ENCODE data around the gene LCN12. TPM values are rescaled to one million over a fixed set of nuclear protein-coding genes. Genes with fewer than 3 reads are reported as not detected.

LCN12 gene, protein sequence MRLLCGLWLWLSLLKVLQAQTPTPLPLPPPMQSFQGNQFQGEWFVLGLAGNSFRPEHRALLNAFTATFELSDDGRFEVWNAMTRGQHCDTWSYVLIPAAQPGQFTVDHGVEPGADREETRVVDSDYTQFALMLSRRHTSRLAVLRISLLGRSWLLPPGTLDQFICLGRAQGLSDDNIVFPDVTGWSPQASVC
- not detected in 2 replicates for total RNA-seq (2014; rRNA removed; shearing (Covaris generic); ENCODE audit: low replicate concordance)

DNA sequence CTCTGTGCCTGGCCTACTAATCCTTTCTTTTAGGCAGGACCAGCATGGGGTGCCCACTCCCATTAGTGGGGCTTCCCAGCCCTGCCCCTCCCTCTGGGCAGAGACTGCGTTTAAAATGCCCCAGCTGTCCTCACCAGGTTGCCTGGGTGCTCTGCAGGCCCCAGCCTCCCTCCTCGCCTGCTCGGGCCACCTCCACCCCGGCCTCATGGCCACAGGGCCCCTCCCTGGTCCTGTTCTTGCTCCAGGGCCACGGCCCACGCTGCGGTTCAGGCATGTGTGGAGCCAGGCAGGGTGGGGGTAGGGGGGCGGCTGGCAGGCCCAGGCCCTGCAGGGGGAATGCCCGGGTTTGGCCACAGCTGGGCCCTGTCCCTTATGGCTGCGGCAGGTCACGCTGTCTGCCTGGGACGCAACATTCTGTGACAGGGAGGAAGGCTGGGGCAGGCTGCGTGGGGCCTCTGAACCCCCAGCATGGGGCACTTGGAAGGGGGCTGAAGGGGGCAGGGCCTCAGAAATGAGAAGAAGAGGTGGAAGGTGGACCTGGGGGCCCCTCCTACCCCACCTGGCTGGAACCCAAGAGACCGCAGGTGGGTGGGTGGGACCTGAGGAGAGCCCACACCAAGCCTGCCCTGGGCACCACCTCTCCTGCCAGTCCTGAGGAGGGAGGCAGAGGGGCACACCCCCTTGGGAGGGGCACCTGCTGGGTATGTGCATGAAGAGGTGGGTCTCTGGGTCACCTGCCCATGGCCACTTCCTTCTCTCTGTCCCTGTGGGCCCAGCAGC, at the start of gene LCN12:
Gene LCN12, plus strand, starts transcription at position 733 of the 780 bp plus-strand sequence. CDS start 55 bp downstream, outside the sequence.
- H3K27me3 ChIP-seq, result no peaks in the 10 kb centered on the region
- no peaks in the 10 kb centered on the region for H3K36me3 ChIP-seq
- H3K9me3 ChIP-seq, result no peaks in the 10 kb centered on the region
- no peak within 1 kb of the TSS for H3K4me3 ChIP-seq
- DNase-seq, result no peak

DNA sequence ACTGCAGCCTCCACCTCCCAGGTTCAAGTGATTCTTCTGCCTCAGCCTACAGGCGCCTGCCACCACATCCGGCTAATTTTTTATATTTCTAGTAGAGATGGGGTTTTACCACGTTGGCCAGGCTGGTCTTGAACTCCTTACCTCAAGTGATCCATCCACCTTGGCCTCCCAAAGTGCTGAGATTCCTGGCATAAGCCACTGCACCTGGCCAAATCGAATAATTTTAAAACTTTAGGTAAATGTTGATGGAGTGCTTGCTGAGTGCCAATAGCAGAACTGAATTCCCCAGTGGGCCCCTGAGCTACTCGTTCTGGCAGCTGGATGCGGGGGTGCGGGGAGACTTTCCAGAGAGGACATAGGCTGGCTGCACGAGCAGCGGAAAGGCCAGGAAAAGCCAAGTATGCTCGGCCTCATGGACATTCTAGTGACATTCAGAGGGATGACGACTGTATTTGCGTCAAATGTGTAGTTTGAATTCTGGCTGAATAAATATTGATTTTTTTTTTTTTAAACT, 49.0 kb upstream of the LCN12 start:
- Histone ChIP-seq H3K27me3 (no peaks in the 10 kb centered on the region), H3K36me3 (peaks cover 71% of the 10 kb centered on the region), H3K4me3 (no peak overlapping the region), H3K9me3 (no peaks in the 10 kb centered on the region)
- DNase-seq, result no peak

DNA sequence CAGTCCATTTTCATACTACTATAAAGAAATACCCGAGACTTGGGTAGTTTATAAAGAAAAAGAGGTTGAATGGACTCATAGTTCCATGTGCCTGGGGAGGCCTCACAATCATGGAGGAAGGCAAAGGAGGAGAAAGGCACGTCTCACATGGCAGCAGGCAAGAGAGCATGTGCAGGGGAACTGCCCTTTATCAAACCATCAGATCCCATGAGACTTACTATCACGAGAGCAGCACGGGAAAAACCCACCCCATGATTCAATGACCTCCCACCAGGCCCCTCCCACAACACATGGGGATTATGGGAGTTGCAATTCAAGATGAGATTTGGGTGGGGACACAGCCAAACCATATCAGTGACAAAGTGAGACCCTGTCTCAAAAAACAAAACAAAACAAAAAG, 45.8 kb upstream of the LCN12 start:
- Histone ChIP-seq H3K4me3 (no peak overlapping the region), H3K9me3 (no peaks in the 10 kb centered on the region), H3K36me3 (peaks cover 59% of the 10 kb centered on the region), H3K27me3 (no peaks in the 10 kb centered on the region)
- no peak for DNase-seq

DNA sequence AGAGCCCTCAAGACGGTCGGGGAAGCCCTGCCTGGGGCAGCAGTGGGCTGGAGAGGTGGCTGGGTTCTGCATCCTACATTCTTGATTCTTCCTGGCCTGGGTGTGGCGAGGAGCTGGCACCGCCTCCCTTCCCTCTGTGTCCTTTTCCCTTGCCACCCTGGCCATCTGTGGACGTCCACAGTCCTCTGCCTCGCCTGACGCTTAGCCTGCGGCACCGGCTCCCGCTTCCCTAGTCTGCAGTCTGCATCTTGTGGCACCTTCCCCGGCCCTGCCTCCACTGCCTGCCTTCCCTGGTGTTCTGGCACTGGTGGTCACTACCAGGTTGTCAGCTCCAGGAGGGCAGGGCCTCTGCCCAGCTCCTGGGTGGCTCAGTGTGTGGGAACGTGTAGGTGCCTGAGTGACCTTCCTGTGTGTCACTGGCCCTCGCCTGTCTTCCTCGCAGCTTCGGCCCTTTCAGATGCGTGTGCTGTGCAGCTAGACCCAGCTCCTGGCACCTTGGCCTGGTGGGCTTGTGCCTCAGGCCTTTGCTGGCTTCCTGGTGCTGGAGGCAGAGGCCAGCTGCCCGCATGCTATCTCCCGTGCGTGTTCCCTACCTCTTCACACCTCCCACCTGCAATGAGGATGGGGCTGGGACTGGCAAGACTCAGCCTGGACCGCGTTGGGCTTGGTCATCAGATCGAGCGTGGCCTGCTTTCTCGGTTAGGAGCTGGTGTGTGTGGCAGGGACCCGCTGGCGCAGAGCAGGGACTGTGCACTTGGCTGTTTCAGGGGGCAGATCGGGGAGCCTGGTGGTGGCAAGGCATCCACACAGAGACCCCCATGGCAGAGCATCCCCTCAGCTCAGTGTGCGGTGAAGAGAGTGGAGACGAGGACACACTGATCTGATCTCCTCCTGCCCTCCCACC, 44.8 kb upstream of the LCN12 start:
- Histone ChIP-seq H3K36me3 (peaks cover 49% of the 10 kb centered on the region), H3K27me3 (no peaks in the 10 kb centered on the region), H3K9me3 (no peaks in the 10 kb centered on the region), H3K4me3 (no peak overlapping the region)
- no peak for DNase-seq

DNA sequence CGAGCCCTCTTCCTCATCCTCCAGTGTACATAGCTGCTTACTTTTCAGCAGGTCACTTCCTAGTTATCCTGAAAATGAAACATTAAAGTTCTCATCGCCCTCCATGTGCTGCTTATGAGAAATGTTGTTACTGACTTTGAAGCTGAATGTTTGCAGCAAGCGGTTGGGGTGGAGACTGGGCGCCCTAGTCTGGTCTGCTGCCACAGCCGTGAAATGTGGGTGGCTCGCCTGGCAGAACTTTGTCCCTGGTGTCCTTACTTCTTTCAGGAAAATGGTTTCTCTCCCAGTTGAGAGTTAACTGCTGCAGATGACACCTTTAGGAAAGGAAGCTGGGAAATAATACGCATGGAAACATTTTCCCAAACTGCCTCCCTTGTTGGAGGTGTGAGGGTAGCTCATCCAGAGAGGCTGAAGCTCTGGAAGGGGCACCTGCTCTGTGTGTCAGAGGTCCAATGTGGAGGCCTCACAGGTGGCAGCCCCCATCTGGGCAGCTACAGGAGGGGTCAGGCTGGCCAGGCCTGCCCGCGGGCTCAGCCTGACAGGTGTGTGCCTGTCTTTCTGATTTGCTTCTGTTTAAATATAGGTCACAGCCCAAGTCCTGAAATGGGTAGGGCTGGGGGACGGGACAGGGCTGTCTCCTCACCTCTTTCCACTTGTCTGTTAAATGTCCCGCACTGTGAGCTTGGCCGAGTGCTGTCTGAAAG, 41.7 kb upstream of the LCN12 start:
- peaks cover 32% of the 10 kb centered on the region for H3K36me3 ChIP-seq
- no peak for DNase-seq
- no peak overlapping the region for H3K4me3 ChIP-seq
- H3K27me3 ChIP-seq, result no peaks in the 10 kb centered on the region
- no peaks in the 10 kb centered on the region for H3K9me3 ChIP-seq

DNA sequence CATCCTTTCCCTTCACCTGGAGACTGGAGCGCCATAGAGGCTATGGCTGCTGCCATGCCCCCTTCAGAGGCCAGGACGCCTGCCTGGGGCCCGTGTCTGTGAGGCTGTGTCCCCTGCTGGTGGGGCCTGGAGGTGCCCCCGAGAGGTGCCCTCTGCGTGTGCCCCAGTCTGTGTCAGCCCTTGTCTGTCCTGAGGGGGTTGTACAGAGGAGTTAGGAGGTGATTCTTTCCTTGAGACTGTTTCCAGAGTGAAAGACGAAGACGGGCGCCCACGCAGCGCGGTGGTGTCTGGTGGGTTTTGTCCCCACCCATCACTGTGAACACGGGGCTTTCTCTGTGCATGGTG, 41.2 kb upstream of the LCN12 start:
- Histone ChIP-seq H3K9me3 (no peaks in the 10 kb centered on the region), H3K4me3 (no peak overlapping the region), H3K27me3 (no peaks in the 10 kb centered on the region), H3K36me3 (peaks cover 32% of the 10 kb centered on the region)
- no peak for DNase-seq

DNA sequence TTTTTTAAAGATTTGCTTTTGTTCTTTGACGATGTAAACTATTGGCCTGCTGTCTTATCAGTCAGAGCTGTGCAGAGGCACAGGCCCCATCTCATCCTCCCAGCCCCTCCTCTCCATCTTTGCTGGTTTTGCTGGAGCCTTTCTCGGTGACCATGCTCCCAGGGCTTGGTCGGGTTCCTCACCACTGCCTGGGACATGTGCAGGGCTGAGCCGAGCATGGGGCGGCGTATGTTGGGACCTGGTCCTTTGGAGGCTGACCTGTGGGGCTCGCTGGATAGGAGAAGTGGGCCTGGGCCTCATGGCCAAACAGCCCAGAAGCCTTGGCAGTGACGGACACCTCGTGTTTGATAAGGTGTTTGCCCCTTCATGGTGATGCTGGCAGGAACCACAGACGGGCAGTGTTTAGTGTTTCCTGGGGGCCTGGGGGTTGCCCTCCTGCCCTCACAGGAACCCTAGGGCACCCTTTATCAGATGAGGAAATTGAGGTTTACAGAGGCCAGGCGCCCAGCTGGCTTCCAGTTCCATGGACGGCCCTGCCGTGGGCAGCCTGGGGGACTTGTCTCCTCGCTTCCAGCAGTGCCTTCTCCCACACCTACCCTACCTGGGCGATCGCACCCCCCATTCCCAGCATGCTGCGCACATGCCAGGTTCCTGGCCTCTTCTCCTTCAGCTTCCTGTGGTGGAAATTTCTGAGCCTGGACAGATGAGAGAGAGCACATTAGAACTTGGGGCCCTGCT, 38.2 kb upstream of the LCN12 start:
- DNase-seq, result no peak

DNA sequence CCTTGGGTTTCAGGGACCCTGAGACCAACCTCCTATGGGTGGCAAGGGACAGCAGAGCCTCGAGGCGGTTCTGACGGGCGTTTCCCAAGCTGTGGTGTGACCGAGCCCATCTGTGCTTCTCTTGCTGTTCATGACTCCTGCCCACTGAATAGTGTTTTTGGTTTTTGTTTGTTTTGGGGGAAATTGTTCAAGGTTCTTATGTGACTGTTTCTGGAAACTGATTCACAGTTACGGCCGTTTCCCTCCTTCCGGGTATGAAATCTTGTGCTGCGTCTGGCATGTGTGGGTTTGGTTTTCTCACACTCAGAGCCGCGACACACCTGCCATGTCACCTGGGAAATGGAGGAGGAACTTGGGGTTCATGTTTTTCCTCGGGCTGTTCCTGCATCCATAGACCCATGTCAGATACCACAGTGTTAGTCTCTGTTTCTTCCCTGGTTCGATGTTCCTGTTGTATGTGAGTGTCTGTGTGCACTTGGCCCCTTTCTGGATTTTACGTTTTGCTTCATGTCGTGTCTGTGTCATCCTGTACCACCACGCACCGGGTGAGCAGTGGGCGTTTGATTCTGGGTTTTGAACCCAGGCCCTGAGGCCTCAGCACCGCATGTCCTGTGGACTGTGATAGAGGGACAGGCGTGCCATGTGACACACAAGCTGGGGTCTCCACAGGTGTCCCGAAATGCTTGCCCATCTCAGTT, 36.3 kb upstream of the LCN12 start:
- H3K9me3 ChIP-seq, result no peaks in the 10 kb centered on the region
- no peak for DNase-seq
- H3K4me3 ChIP-seq, result no peak overlapping the region
- no peaks in the 10 kb centered on the region for H3K27me3 ChIP-seq
- peaks cover 33% of the 10 kb centered on the region for H3K36me3 ChIP-seq

More for the DNA sequence above, 38.2 kb upstream of the LCN12 start:
- no peaks in the 10 kb centered on the region for H3K9me3 ChIP-seq
- peaks cover 33% of the 10 kb centered on the region for H3K36me3 ChIP-seq
- H3K4me3 ChIP-seq, result no peak overlapping the region
- no peaks in the 10 kb centered on the region for H3K27me3 ChIP-seq

DNA sequence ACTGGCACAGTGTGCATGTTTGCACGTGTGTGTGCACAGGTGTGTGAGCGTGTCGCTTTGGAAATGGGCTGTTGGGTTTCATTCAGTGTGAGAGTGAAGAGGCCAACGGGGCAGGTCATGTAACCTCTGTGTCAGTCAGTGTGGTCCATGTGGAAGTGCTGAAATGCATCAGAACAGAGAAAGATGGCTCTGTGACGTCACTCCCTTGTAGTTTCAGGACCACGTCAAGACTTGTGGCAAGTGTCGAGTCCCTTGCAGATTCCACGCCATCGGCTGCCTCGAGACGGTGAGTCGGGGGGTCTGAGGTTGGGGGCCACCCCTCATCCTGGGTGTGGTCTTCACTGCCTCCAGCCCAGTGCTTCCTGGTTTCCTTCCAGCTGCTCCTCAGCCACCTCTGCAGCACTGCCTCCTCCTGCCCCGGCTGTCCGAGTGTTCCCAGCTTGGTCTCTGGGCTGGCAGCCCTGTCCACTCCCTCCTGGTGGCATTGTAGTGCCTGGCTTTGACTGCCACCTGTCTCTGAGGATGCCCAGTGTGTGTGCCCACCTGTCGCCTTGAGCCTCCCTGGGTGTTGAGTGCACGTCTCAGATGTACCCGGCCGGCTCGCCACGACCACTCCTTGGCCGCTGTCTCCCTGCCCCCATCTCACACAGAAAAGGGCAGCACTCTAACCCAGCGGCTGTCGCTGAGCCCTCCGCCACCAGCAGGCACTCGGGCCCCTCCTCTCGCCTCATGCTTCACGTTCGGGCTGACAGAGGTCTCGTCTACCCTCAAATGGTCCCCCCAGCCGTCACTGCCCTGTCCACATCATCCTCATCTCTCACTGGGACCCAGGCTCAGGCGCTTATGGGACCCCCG, 35.5 kb upstream of the LCN12 start:
- no peak for DNase-seq
- Histone ChIP-seq H3K36me3 (peaks cover 33% of the 10 kb centered on the region), H3K27me3 (no peaks in the 10 kb centered on the region)

DNA sequence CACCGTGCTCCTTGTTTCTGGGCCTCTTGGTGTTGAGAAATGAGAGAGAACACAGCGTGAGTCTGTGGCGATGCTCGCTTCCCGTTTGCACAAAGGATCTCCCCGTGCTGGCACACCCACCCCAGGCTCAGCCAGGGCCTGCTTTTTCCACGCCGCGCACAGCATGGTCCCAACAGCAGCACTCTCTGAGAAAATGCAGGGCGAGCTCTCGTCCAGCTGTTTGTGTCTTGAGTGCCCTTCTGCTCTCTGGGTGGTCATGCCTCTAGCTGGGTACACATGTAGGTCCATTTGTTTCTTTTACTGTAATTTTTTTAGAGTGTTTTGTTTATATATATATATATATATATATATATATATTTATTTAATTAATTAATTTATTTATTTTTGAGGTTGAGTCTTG, 34.2 kb upstream of the LCN12 start:
- Histone ChIP-seq H3K4me3 (no peak overlapping the region), H3K36me3 (peaks cover 33% of the 10 kb centered on the region), H3K27me3 (no peaks in the 10 kb centered on the region), H3K9me3 (no peaks in the 10 kb centered on the region)
- DNase-seq, result no peak

More for the DNA sequence above, 35.5 kb upstream of the LCN12 start:
- H3K9me3 ChIP-seq, result no peaks in the 10 kb centered on the region
- no peak overlapping the region for H3K4me3 ChIP-seq

DNA sequence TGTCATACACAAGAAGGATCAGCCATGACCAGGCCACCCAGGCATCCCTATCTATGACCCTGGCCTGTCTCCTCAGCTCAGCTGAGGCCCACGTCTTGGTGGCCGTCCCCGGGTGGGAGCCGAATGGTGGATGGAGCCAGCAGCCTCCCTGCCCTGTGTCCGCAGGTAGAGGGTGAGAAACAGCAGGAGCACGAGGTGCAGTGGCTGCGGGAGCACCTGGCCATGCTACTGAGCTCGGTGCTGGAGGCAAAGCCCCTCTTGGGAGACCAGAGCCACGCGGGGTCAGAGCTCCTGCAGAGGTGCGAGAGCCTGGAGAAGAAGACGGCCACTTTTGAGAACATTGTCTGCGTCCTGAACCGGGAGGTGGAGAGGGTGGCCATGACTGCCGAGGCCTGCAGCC, 32.0 kb upstream of the LCN12 start:
- H3K4me3 ChIP-seq, result no peak overlapping the region

DNA sequence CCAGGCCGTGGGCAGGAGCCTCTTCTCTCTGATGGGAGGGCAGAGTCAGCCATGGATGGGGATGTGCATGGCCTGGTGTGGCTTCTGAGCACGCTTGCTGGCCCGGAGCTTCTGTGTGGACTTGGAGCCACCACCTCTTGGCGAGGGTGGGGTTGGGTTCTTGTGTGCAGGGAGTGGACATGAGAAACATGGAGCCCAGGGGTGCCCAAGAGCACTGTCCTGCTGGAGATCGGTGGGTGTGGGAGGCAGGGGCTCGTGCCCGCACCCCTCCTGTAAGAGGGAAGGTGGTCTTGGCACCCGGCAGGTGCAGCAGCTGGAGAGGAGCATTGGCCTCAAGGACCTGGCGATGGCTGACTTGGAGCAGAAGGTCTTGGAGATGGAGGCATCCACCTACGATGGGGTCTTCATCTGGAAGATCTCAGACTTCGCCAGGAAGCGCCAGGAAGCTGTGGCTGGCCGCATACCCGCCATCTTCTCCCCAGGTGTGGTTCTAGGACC, 31.3 kb upstream of the LCN12 start:
- DNase-seq, result no peak
- Histone ChIP-seq H3K27me3 (no peaks in the 10 kb centered on the region), H3K9me3 (no peaks in the 10 kb centered on the region), H3K36me3 (peaks cover 39% of the 10 kb centered on the region), H3K4me3 (no peak overlapping the region)

More for the DNA sequence above, 32.0 kb upstream of the LCN12 start:
- peaks cover 38% of the 10 kb centered on the region for H3K36me3 ChIP-seq
- H3K9me3 ChIP-seq, result no peaks in the 10 kb centered on the region
- H3K27me3 ChIP-seq, result no peaks in the 10 kb centered on the region
- no peak for DNase-seq

DNA sequence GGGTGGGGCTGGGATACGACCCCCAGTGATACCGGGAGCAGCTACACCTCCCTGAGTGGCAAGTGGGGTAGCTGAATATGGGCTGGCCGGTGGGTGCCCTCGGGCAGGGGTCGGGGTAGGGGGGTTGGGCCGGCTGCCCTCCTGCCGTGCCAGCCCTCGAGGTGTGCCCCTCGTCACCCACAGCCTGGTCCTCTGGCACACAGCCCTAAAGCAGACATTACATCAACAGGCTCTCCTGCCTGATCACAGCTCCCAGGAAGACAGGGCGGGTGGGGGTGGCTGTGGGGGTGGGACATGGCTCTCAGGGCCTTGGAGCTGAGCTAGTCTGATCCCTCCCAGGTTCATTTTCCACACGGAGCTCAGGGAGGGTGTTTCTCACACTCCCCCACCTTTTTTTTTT, 30.8 kb upstream of the LCN12 start:
- Histone ChIP-seq H3K4me3 (no peak overlapping the region), H3K9me3 (no peaks in the 10 kb centered on the region), H3K36me3 (peaks cover 41% of the 10 kb centered on the region), H3K27me3 (no peaks in the 10 kb centered on the region)
- no peak for DNase-seq

DNA sequence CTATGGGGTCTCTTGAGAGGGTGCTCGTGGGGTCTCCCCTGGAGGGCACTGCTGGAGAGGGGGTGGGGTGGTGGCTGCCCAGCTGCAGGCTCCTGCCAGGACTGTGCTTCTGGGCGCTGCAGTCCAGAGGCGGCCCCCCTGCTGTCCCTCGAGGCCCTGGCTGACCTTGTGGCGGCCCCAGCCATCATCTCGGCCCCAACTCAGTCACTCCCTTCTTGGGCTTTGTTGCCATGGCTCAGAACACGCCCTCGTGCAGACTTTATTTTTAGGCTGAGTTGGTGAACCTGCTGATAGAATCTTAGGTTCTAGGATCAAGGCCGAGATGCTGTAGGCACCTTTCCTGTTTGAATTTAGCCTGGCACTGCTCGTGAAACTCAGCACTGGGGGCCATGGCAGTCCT, 30.4 kb upstream of the LCN12 start:
- Histone ChIP-seq H3K27me3 (no peaks in the 10 kb centered on the region), H3K9me3 (no peaks in the 10 kb centered on the region), H3K36me3 (peaks cover 43% of the 10 kb centered on the region), H3K4me3 (no peak overlapping the region)
- no peak for DNase-seq
